ENCODE data around the gene SYNGR4.
A peak's percentile ranks its signal among the peaks of the same experiment; 100 is the strongest.

Gene SYNGR4

GRCh38 chr19:48396016-48396823, 32.1 kb downstream of the SYNGR4 start:
- no peak for DNase-seq (ENCODE audit: low read depth, low spot score)

GRCh38 chr19:48396824-48397176, 32.6 kb downstream of the SYNGR4 start:
- DNase-seq (ENCODE audit: low read depth, low spot score), result no peak

- DNase-seq (ENCODE audit: low read depth, low spot score), result no peak
These were observed 33.3 kb downstream of the SYNGR4 start for GRCh38 chr19:48397263-48398101.

GRCh38 chr19:48398102-48398374, 33.9 kb downstream of the SYNGR4 start:
- DNase-seq (ENCODE audit: low read depth, low spot score), result no peak

GRCh38 chr19:48398375-48399235, 34.4 kb downstream of the SYNGR4 start:
- peak; percentile 61 for DNase-seq (ENCODE audit: low read depth, low spot score)

GRCh38 chr19:48400018-48400742, 36.0 kb downstream of the SYNGR4 start:
- no peak for DNase-seq (ENCODE audit: low read depth, low spot score)

GRCh38 chr19:48401287-48401686, 37.1 kb downstream of the SYNGR4 start:
- no peak for DNase-seq (ENCODE audit: low read depth, low spot score)

- no peak for DNase-seq (ENCODE audit: low read depth, low spot score)
These were observed 39.4 kb downstream of the SYNGR4 start for GRCh38 chr19:48403606-48404005.

GRCh38 chr19:48405010-48405659, 41.0 kb downstream of the SYNGR4 start:
- DNase-seq (ENCODE audit: low read depth, low spot score), result no peak

GRCh38 chr19:48405850-48406249, 41.7 kb downstream of the SYNGR4 start:
- DNase-seq (ENCODE audit: low read depth, low spot score), result no peak

GRCh38 chr19:48413879-48414587, 49.9 kb downstream of the SYNGR4 start:
- DNase-seq (ENCODE audit: low read depth, low spot score), result no peak

GRCh38 chr19:48415395-48415794, 51.2 kb downstream of the SYNGR4 start:
- peak; percentile 34 for DNase-seq (ENCODE audit: low read depth, low spot score)

- no peak for DNase-seq (ENCODE audit: low read depth, low spot score)
These were observed 51.6 kb downstream of the SYNGR4 start for GRCh38 chr19:48415806-48416221.

- no peak for DNase-seq (ENCODE audit: low read depth, low spot score)
These were observed 53.3 kb downstream of the SYNGR4 start for GRCh38 chr19:48417421-48417820.

GRCh38 chr19:48418317-48419064, 54.3 kb downstream of the SYNGR4 start:
- DNase-seq (ENCODE audit: low read depth, low spot score), result no peak

GRCh38 chr19:48419158-48419920, 55.2 kb downstream of the SYNGR4 start:
- DNase-seq (ENCODE audit: low read depth, low spot score), result peak; percentile 30

GRCh38 chr19:48421548-48421947, 57.4 kb downstream of the SYNGR4 start:
- no peak for DNase-seq (ENCODE audit: low read depth, low spot score)

GRCh38 chr19:48424694-48425219, 60.6 kb downstream of the SYNGR4 start:
- no peak for DNase-seq (ENCODE audit: low read depth, low spot score)
